Stromal cell of bone marrow (primary cell): ENCODE data around the gene HEXA.

ENCODE experiments used
- DNase-seq: peaks from one replicate; pipeline ENCODE4 v3.0.0-alpha.2; 2012; ENCODE audit warnings: low read depth

Gene HEXA

GRCh38 chr15:72375501-72375845 is 341 bp downstream of the HEXA start:
- no peak for DNase-seq

DNA sequence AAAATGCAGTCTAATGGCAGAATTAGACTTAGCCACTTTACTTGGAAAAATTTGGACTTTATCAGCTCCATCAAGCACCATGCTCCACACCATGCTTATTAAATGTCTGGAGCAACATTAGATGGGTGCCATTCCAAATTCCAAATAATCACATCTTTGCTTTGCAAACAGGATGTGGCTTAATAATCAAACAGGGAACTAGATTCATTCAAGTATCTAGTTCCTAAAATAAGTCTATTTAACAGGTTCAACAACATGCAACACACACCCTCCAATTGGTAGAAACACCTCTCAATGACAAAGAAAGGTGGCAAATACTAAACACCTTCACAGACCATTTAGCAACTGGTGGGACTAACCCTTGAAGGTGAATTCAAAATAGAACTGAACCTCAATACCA is 3.5 kb downstream of the HEXA start:
- no peak for DNase-seq

GRCh38 chr15:72369964-72370363 is 5.8 kb downstream of the HEXA start:
- no peak for DNase-seq

DNA sequence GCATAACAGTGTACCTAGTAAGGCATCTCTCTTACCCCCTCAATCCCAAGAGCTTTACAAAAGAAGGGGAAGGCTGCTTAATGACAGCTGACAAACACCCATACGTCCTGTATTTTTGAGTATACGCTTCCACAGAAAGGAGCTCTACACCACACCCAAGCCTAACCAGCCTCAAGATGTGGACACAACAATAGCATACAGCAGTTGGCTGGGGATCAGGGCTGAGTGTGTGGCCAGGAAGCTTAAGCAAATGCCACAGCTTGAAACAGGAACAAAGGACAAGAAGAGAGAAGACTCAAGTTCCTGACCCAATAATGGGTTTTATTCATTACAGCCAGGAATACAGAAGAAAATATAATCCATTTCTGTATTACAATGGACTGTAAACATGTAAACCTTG is 6.9 kb downstream of the HEXA start:
- no peak for DNase-seq

GRCh38 chr15:72368325-72368724 is 7.5 kb downstream of the HEXA start:
- no peak for DNase-seq

GRCh38 chr15:72365844-72366243 is 10.0 kb downstream of the HEXA start:
- DNase-seq, result no peak

GRCh38 chr15:72361176-72361575 is 14.6 kb downstream of the HEXA start:
- DNase-seq, result no peak

- DNase-seq, result peak; percentile 81
Measured at GRCh38 chr15:72358650-72359171, 17.1 kb downstream of the HEXA start.

GRCh38 chr15:72358121-72358520 is 17.7 kb downstream of the HEXA start:
- DNase-seq, result no peak

DNA sequence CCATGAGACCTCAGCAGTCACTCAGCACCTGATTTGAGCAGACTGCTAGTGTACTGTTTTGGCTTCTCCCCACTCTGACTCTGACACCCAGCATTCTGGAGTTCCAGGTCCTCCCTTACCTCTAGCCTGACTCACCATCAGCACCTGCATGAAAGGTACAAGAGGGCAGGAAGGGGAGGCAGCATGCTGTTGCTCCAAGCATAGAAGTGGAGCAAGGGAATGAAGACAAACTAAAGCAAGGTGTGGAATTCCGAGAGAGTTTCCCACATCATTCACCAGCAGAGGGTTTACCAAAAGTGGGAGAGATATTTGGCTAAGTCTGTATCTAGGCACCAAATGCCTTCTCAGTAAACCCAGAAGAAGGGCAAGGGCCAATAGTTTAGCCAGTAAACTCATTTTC is 21.3 kb downstream of the HEXA start:
- DNase-seq, result no peak

DNA sequence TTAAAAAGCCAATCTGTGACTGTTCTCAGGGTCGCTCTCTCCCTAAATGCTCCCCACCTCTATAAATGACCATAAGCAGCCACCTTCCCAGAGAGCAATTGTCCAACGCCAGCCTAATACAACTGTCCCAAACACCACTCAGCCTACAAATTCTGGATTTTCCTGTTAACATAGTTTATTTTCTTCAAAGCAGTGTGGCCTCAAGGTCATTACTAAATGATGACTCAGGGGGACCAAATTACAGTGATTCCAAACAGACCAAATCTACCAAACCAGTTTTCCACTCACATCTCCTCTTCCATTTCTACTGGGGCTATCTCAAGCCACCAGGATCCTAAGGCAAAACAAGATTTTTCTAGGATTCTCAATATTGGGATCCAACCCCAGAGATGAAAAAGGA is 22.5 kb downstream of the HEXA start:
- no peak for DNase-seq

DNA sequence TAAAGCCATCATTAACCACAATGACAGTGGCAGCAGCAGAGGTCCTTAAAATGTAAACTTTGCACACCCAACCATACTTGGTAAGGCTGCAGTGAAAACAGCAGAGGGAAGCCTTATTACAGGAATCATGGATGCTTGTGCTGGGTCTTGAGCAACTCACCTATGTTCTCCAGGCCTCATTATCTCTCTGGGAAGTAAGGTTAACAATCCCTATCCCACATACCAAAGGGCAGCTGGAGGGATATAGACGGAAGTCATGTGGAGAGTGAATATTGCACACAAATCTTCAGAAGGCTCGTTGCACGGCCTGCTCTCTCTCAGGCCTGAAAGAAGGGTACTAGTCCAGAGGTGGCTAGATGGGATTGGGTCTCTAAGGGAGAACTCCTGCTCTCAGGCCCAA is 30.0 kb downstream of the HEXA start:
- DNase-seq, result no peak

DNA sequence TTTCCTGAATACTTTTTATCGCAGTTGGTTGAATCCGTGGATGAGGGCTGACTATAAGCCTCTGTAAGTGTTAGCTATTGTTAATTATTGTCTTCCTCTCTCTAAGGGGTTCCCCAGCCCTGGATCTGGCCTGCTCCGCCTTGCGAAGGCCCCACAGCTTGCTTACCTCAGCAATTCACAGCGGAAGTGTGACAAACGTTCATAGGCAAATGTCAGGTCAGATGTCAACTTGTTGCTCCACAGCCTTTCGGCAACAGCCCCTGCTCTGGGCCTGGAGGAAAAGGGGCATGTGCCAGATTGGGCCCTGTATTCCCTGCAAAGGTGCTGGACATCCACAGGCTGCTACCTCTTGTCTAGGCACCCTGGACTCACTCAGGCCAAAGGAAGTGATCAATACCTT is 30.5 kb downstream of the HEXA start:
- no peak for DNase-seq

- DNase-seq, result no peak
Measured at GRCh38 chr15:72344602-72345001, 31.2 kb downstream of the HEXA start.

- no peak for DNase-seq
Measured at GRCh38 chr15:72342385-72342784, 33.4 kb downstream of the HEXA start.

DNA sequence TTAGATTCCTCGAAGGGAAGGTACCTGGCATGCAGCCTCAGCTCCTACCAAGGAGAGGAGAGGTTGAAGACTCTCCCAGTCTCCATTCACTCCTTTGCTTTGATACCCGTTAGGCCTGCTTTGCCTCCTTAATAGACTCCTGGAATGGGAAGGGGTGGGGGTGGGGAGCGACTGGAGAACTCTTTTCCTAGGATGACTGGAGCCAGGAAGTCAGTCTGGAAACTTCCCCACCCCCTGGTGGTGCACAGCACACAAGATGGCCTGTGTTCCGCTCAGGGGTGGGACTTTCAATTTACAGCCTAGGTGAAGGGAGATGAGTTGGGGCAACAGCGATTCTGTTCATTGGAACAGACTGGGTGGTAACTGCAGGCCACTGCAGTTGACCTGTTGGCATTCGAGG is 34.5 kb downstream of the HEXA start:
- no peak for DNase-seq

GRCh38 chr15:72340366-72340765 is 35.4 kb downstream of the HEXA start:
- no peak for DNase-seq

- peak; percentile 90 for DNase-seq
Measured at GRCh38 chr15:72339777-72340177, 36.0 kb downstream of the HEXA start.

DNA sequence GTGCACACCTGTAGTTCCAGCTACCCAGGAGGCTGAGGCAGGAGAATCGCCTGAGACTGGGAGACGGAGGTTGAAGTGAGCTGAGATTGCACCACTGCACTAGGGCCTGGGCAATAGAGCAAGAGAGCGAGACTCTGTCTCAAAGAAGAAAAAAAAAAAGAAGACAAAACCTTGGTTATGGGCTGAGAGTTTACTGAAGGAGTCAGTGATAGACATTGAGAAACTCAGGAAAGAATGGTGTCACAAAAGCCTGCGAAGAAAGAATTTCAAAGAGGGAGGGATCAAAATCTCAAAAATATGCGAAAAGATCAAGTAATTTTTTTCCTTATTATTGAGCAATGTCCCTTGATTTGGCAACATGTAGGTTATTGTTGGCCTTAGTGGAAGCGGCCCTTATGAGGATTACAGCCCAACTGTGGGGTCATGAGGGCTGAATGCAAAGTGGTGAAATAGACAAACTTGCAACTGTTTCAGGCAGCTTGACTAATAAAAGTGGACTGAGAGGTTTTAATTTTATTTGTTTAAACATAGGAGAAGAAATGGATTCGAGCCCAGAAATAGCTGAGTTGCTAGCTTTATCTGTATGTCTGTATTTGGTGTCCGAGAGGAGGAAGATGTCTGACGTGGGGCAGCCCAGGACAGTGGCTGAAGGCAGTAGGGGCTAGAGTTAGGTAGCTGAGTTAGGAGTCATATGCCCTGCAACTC is 37.0 kb downstream of the HEXA start:
- DNase-seq, result peak; percentile 93

DNA sequence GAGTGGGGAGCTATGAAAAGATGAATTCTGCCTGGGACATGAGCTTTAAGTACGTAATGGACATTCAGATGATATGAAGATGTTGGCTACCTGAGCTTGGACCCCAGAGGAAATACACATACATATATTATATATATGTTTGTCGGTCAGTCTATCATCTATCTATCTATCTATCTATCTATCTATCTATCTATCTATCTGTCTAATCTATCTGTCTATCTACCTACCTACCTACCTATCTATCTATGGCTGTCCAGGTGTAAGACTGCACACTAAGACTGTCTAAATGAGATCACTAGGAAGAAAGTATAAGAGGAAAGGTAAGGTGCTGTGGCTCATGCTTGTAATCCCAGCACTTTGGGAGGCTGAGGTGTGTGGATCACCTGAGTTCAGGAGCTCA is 37.7 kb downstream of the HEXA start:
- no peak for DNase-seq

GRCh38 chr15:72334842-72335241 is 41.0 kb downstream of the HEXA start:
- DNase-seq, result no peak

DNA sequence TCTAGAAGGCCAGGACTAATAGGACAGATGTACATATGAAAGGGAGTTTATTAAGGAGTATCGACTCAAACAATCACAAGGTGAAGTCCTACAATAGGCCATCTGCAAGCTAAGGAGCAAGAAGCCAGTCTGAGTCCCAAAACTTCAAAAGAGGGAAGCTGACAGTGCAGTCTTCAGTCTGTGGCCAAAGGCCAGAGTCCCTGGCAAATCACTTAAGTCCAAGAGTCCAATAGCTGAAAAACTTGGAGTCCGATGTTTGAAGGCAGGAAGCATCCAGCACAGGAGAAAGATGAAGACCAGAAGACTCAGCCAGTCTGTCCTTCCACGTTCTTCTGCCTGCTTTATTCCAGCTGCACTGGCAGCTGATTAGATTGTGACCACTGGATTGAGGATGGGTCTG is 44.8 kb downstream of the HEXA start:
- DNase-seq, result no peak

DNA sequence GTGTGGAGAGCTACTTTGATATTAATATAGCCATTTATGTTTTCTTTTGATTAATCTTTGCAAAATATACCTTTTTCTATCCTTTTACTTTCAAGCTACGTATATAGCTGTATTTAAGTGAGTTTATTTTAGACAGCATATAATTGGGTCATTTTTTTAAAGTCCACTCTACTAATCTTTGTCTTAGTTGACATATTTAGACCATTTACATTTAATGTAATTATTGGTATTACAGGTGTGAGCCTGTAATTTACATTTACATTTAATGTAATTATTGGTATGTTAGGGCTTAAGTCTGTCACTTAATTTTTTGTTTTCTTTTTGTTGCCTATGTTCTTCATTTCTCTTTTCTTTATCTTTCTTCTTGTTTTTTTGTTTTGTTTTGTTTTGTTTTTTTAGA is 52.1 kb downstream of the HEXA start:
- no peak for DNase-seq

- DNase-seq, result peak; percentile 46
Measured at GRCh38 chr15:72319985-72320671, 55.7 kb downstream of the HEXA start, which contains the start of gene CELF6. Gene CELF6 (minus strand): TSS chr15:72320157. CDS start chr15:72319874, 283 bp downstream.
